H1 (cell line): ENCODE results near the gene MPZ. TPM values are rescaled to one million over a fixed set of nuclear protein-coding genes. Genes with fewer than 3 reads are reported as not detected.

ENCODE experiments used
- BCL11A ChIP-seq, 2 experiments: IDR thresholded peaks; one replicate each; pipeline ENCODE4 v1.6.1; 2011; ENCODE audit warnings: low read depth in 2 of 2, low read length in 2 of 2, mild to moderate bottlenecking in 2 of 2
- CEBPB ChIP-seq: IDR thresholded peaks from 2 replicates; pipeline ENCODE4 v1.6.1; 2012; ENCODE audit warnings: low read depth, low read length
- EP300 ChIP-seq, 2 experiments: IDR thresholded peaks; 1 replicate in 1 of 2; 2 replicates in 1 of 2; pipeline ENCODE4 v1.6.1; 2011 to 2012; ENCODE audit warnings: low read depth in 2 of 2, low read length in 2 of 2, mild to moderate bottlenecking in 2 of 2, borderline replicate concordance in 1 of 2, inconsistent platforms in 1 of 2, moderate library complexity in 1 of 2
- SP2 ChIP-seq: IDR thresholded peaks from 2 replicates; pipeline ENCODE4 v1.6.1; 2012; ENCODE audit warnings: mild to moderate bottlenecking, low read length, inconsistent platforms
- polyA plus RNA-seq, 7 experiments: library from polyadenylated mRNA; depleted of rRNA in 3 of 7; stranded (reverse) in 5 of 7; unstranded in 2 of 7; fragments of >200 nt in 5 of 7; fragments of 200-250 nt in 2 of 7; gene quantifications; 1 replicate in 5 of 7; 2 replicates in 1 of 7; 4 replicates in 1 of 7; pipeline versions ENCODE4 v1.2.1 to v1.2.3, GENCODE V29; 2011 to 2013; ENCODE audit warnings: missing spikeins in 2 of 7, mixed read lengths in 2 of 7
- total RNA-seq: library from RNA; stranded (reverse); fragmentation: NEBNext Ultra II Directional; extraction: Animal tissue kit (Norgen Biotek cat#: 25700); gene quantifications from 2 replicates; pipeline ENCODE4 v1.2.1, GENCODE V29; 2021

The MPZ gene
- total and polyA plus RNA-seq, 2 of the 8 experiments (the other 6 are each of a cell fraction or from before 2014, with no cell fraction given): 4.1 to 5.1 TPM

DNA sequence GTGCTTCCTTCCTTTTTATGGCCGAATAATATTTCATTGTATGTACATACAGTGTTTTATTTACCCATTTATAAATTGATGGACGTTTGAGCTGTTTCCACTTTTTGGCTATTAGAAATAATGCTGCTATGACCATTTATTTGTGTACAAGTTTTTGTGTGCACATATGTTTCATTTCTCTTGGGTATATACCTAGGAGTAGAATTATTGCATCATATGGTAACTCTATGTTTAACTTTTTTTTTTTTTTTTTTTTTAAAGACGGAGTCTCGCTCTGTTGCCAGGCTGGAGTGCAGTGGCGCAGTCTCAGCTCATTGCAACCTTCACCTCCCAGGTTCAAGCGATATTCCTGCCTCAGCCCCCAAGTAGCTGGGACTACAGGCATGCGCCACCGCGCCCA, 23.4 kb upstream of the MPZ start (continued):
- TF ChIP-seq BCL11A (IDR thresholded peaks at IDR 0.05; ENCODE audit: low read depth in 2 of 2, low read length in 2 of 2) (no peak), EP300 (IDR thresholded peaks at IDR 0.05; ENCODE audit: borderline replicate concordance in 1 of 2, low read depth in 2 of 2, low read length in 2 of 2) (no peak), CEBPB (no peak), SP2 (no peak)
